H9 (cell line): ENCODE results near the gene TBX1. TPM values are rescaled to one million over a fixed set of nuclear protein-coding genes. Genes with fewer than 3 reads are reported as not detected.

ENCODE experiments used
- DNase-seq: peaks from one replicate; pipeline ENCODE4 v3.0.0-alpha.2; 2017
- H2AFZ ChIP-seq: one replicate; pipeline ENCODE4 v1.6.1; 2013; ENCODE audit warnings: mild to moderate bottlenecking, low read length, control low read depth, moderate library complexity
- H2AK5ac ChIP-seq: 2 replicates; pipeline ENCODE4 v1.6.1; 2013; ENCODE audit warnings: low read length, control low read depth, mixed read lengths; ENCODE audit not compliant: insufficient read length
- H2BK120ac ChIP-seq: one replicate; pipeline ENCODE4 v1.6.1; 2013; ENCODE audit warnings: low read depth, mild to moderate bottlenecking, low read length, control low read depth, inconsistent platforms; ENCODE audit not compliant: poor library complexity, severe bottlenecking
- H2BK12ac ChIP-seq: 2 replicates; pipeline ENCODE4 v1.6.1; 2013; ENCODE audit warnings: low read length, control low read depth, mixed read lengths, low read depth; ENCODE audit not compliant: insufficient read length
- H2BK15ac ChIP-seq: 2 replicates; pipeline ENCODE4 v1.6.1; 2013; ENCODE audit warnings: low read depth, low read length, control low read depth
- H2BK20ac ChIP-seq: one replicate; pipeline ENCODE4 v1.6.1; 2013; ENCODE audit warnings: low read depth, mild to moderate bottlenecking, low read length, control low read depth, inconsistent platforms; ENCODE audit not compliant: poor library complexity, severe bottlenecking
- H2BK5ac ChIP-seq: 2 replicates; pipeline ENCODE4 v1.6.1; 2013; ENCODE audit warnings: low read length, control low read depth, mixed read lengths; ENCODE audit not compliant: insufficient read length
- H3K14ac ChIP-seq: 2 replicates; pipeline ENCODE4 v1.6.1; 2013; ENCODE audit warnings: low read length, control low read depth; ENCODE audit not compliant: insufficient read depth
- H3K18ac ChIP-seq: 2 replicates; pipeline ENCODE4 v1.6.1; 2013; ENCODE audit warnings: low read depth, mild to moderate bottlenecking, mixed read lengths, low read length, control low read depth; ENCODE audit not compliant: insufficient read length
- H3K23ac ChIP-seq: 2 replicates; pipeline ENCODE4 v1.6.1; 2013; ENCODE audit warnings: low read length, control low read depth, mixed read lengths, low read depth; ENCODE audit not compliant: insufficient read length
- H3K23me2 ChIP-seq: 2 replicates; pipeline ENCODE4 v1.6.1; 2013; ENCODE audit warnings: low read depth, mild to moderate bottlenecking, mixed read lengths, low read length, control low read depth; ENCODE audit not compliant: insufficient read length, poor library complexity, severe bottlenecking
- H3K27ac ChIP-seq: 2 replicates; pipeline ENCODE4 v1.5.1; 2013; ENCODE audit warnings: low read length, control low read depth, mixed read lengths, low read depth; ENCODE audit not compliant: insufficient read length
- H3K27me3 ChIP-seq: 2 replicates; pipeline ENCODE4 v1.6.1; 2013; ENCODE audit warnings: low read length, control low read depth, inconsistent platforms; ENCODE audit not compliant: insufficient read depth
- H3K4ac ChIP-seq: 2 replicates; pipeline ENCODE4 v1.6.1; 2013; ENCODE audit warnings: low read depth, mild to moderate bottlenecking, control low read depth, inconsistent platforms, low read length, moderate library complexity
- H3K4me1 ChIP-seq: 2 replicates; pipeline ENCODE4 v1.6.1; 2013; ENCODE audit warnings: low read length, control low read depth, inconsistent platforms; ENCODE audit not compliant: insufficient read depth
- H3K4me2 ChIP-seq: 2 replicates; pipeline ENCODE4 v1.6.1; 2013; ENCODE audit warnings: low read length, control low read depth, mixed read lengths; ENCODE audit not compliant: insufficient read length, insufficient read depth
- H3K56ac ChIP-seq: 2 replicates; pipeline ENCODE4 v1.6.1; 2013; ENCODE audit warnings: low read depth, mild to moderate bottlenecking, mixed read lengths, low read length, control low read depth; ENCODE audit not compliant: insufficient read length
- H3K79me1 ChIP-seq: 2 replicates; pipeline ENCODE4 v1.6.1; 2013; ENCODE audit warnings: low read depth, mild to moderate bottlenecking, moderate library complexity, low read length, control low read depth, inconsistent platforms; ENCODE audit not compliant: insufficient read depth, poor library complexity, severe bottlenecking
- H3K79me2 ChIP-seq: 2 replicates; pipeline ENCODE4 v1.6.1; 2013; ENCODE audit warnings: low read length, control low read depth, inconsistent platforms; ENCODE audit not compliant: insufficient read depth
- H3K9ac ChIP-seq: 2 replicates; pipeline ENCODE4 v1.6.1; 2013; ENCODE audit warnings: low read length, control low read depth, mixed read lengths; ENCODE audit not compliant: insufficient read length; ENCODE audit errors: extremely low read depth
- H3K9me3 ChIP-seq: one replicate; pipeline ENCODE4 v1.6.1; 2013; ENCODE audit warnings: low read depth, low read length, inconsistent platforms; ENCODE audit not compliant: control insufficient read depth
- H3T11ph ChIP-seq: one replicate; pipeline ENCODE4 v1.6.1; 2013; ENCODE audit warnings: mild to moderate bottlenecking, low read length, control low read depth, inconsistent platforms
- H4K20me1 ChIP-seq: one replicate; pipeline ENCODE4 v1.6.1; 2013; ENCODE audit not compliant: control insufficient read depth, insufficient read length, insufficient read depth
- H4K5ac ChIP-seq: 2 replicates; pipeline ENCODE4 v1.6.1; 2013; ENCODE audit warnings: low read depth, mild to moderate bottlenecking, mixed read lengths, low read length, control low read depth; ENCODE audit not compliant: insufficient read length
- H4K8ac ChIP-seq: replicated peaks from 2 replicates; pipeline ENCODE4 v1.6.1; 2013; ENCODE audit warnings: low read length, control low read depth, mixed read lengths, low read depth; ENCODE audit not compliant: insufficient read length
- H4K91ac ChIP-seq: 2 replicates; pipeline ENCODE4 v1.6.1; 2013; ENCODE audit warnings: low read depth, mild to moderate bottlenecking, moderate library complexity, mixed read lengths, low read length, control low read depth; ENCODE audit not compliant: insufficient read length
- H3K27ac Mint-ChIP-seq, 3 experiments: 2 replicates in 2 of 3; 3 replicates in 1 of 3; pipeline ENCODE4 v1.8.0; 2020 to 2021; ENCODE audit warnings: mixed read lengths in 3 of 3, mild to moderate bottlenecking in 1 of 3, moderate library complexity in 1 of 3
- H3K27me3 Mint-ChIP-seq: 2 replicates; pipeline ENCODE4 v1.8.0; 2021; ENCODE audit warnings: low read depth, mild to moderate bottlenecking, moderate library complexity, mixed read lengths
- H3K36me3 Mint-ChIP-seq, 3 experiments: 2 replicates in 2 of 3; 3 replicates in 1 of 3; pipeline ENCODE4 v1.8.0; 2020 to 2021; ENCODE audit warnings: low read depth in 3 of 3, mixed read lengths in 3 of 3; ENCODE audit not compliant: insufficient read depth in 1 of 3
- H3K4me1 Mint-ChIP-seq, 2 experiments: 2 replicates each; pipeline ENCODE4 v1.8.0; 2020; ENCODE audit warnings: mixed read lengths in 2 of 2
- H3K4me3 Mint-ChIP-seq, 2 experiments: 2 replicates in 1 of 2; 3 replicates in 1 of 2; pipeline ENCODE4 v1.8.0; 2020 to 2021; ENCODE audit warnings: mild to moderate bottlenecking in 2 of 2, mixed read lengths in 2 of 2, moderate library complexity in 1 of 2
- H3K9me3 Mint-ChIP-seq, 2 experiments: 2 replicates in 1 of 2; 3 replicates in 1 of 2; pipeline ENCODE4 v1.8.0; 2020; ENCODE audit warnings: mild to moderate bottlenecking in 2 of 2, mixed read lengths in 2 of 2, moderate library complexity in 1 of 2
- CTCF ChIP-seq: fragments of 200-600 bp; sonication (generic); conservative IDR thresholded peaks from 3 replicates; pipeline ENCODE4 v1.8.0; 2021; ENCODE audit warnings: antibody characterized with exemption, mild to moderate bottlenecking
- total RNA-seq: library from RNA; stranded (reverse); gene quantifications from 2 replicates; pipeline ENCODE4 v1.2.1, GENCODE V29; 2021

The TBX1 gene
- total RNA-seq, 1 experiment from 2014 or later = 2.2 TPM

DNA sequence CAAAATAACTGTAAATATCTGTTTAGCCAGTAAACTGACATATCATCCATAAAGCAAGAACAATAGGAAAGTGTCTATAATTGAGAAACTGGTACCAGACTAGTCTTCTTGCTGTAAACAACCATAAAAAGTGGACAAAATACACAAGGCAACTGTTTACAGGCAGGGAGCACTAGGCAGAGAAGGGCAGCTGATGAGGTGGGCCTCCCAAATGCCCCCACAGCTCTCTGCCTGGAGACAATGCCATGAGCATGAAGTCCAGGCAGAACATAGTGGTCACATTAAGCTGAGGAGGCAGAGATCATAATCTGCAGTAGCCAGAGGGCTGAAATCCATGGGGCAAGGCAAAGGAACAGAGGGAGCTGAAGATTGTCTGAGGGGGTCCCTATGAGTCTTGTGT lies 30.7 kb downstream of the TBX1 start:
- H3K4me1 ChIP-seq = no peaks in the 10 kb centered on the region
- H3K27me3 ChIP-seq = no peaks in the 10 kb centered on the region
- Mint-ChIP-seq H3K4me3 (no peak overlapping the region; a peak in 1 of 5 replicates), H3K4me1 (no peaks in the 10 kb centered on the region), H3K27me3 (no peaks in the 10 kb centered on the region), H3K36me3 (peaks cover 0 to 3% (median 0%) of the 10 kb centered on the region in 3 experiments; a peak in 4 of 7 replicates), H3K9me3 (no peaks in the 10 kb centered on the region; a peak in 2 of 5 replicates), H3K27ac (no peak overlapping the region)
- H3K79me1 ChIP-seq = no peaks in the 10 kb centered on the region
- no peak overlapping the region for H2BK12ac ChIP-seq
- H4K8ac ChIP-seq = no peak overlapping the region
- H2BK20ac ChIP-seq = no peak overlapping the region
- no peak overlapping the region for H2AFZ ChIP-seq
- H2AK5ac ChIP-seq = no peak overlapping the region
- H2BK15ac ChIP-seq = no peak overlapping the region
- H3K9me3 ChIP-seq = no peaks in the 10 kb centered on the region
- no peak overlapping the region for H2BK5ac ChIP-seq
- no peaks in the 10 kb centered on the region for H3K79me2 ChIP-seq
- no peak overlapping the region for H3K23ac ChIP-seq
- no peaks in the 10 kb centered on the region for H3K23me2 ChIP-seq
- H2BK120ac ChIP-seq = no peak overlapping the region
- H4K20me1 ChIP-seq = no peaks in the 10 kb centered on the region
- H3K18ac ChIP-seq = no peak overlapping the region
- no peak for DNase-seq
- no peak overlapping the region for H3T11ph ChIP-seq
- H3K4ac ChIP-seq = no peak overlapping the region
- no peak overlapping the region for H3K4me2 ChIP-seq
- no peak overlapping the region for H4K5ac ChIP-seq
- H3K56ac ChIP-seq = no peak overlapping the region
- H4K91ac ChIP-seq = no peak overlapping the region
- H3K14ac ChIP-seq = no peak overlapping the region
- H3K9ac ChIP-seq = no peak overlapping the region
- no peak overlapping the region for H3K27ac ChIP-seq
- no peak for TF ChIP-seq CTCF
